Progenitor cell of endocrine pancreas (in vitro differentiated cells): ENCODE results near the gene TMEM51. TPM values are rescaled to one million over a fixed set of nuclear protein-coding genes. Genes with fewer than 3 reads are reported as not detected.
"Not testable (repeated sequence)": the region's sequence is repeated elsewhere in the genome, so short reads cannot be mapped to it uniquely, and the experiment has no call there.

Source experiments
- DNase-seq: peaks from one replicate; pipeline ENCODE4 v3.0.0; 2021; ENCODE audit warnings: low spot score; ENCODE audit not compliant: unreplicated experiment
- H3K27ac Mint-ChIP-seq: 2 replicates; pipeline ENCODE4 v1.8.0; 2021; ENCODE audit warnings: mild to moderate bottlenecking, moderate library complexity, mixed read lengths
- H3K27me3 Mint-ChIP-seq: 2 replicates; pipeline ENCODE4 v1.8.0; 2021; ENCODE audit warnings: mixed read lengths
- H3K36me3 Mint-ChIP-seq: 2 replicates; pipeline ENCODE4 v1.8.0; 2022; ENCODE audit warnings: mixed read lengths; ENCODE audit not compliant: insufficient read depth
- H3K4me1 Mint-ChIP-seq: 2 replicates; pipeline ENCODE4 v1.8.0; 2021; ENCODE audit warnings: low read depth, mixed read lengths
- H3K4me3 Mint-ChIP-seq: 2 replicates; pipeline ENCODE4 v1.8.0; 2021; ENCODE audit warnings: low read depth, mild to moderate bottlenecking, moderate library complexity, mixed read lengths
- H3K9me3 Mint-ChIP-seq: 2 replicates; pipeline ENCODE4 v1.8.0; 2021; ENCODE audit warnings: low read depth, mixed read lengths
- CTCF ChIP-seq: fragments of 200-600 bp; sonication (generic); IDR thresholded peaks from one replicate; pipeline ENCODE4 v1.5.0; 2021; ENCODE audit warnings: antibody characterized with exemption, mild to moderate bottlenecking; ENCODE audit not compliant: unreplicated experiment
- total RNA-seq: library from RNA; stranded (reverse); gene quantifications from 2 replicates; pipeline ENCODE4 v1.2.1, GENCODE V29; 2021

The TMEM51 gene
- total RNA-seq, 1 donor from 2014 or later, result 14.8 TPM

DNA sequence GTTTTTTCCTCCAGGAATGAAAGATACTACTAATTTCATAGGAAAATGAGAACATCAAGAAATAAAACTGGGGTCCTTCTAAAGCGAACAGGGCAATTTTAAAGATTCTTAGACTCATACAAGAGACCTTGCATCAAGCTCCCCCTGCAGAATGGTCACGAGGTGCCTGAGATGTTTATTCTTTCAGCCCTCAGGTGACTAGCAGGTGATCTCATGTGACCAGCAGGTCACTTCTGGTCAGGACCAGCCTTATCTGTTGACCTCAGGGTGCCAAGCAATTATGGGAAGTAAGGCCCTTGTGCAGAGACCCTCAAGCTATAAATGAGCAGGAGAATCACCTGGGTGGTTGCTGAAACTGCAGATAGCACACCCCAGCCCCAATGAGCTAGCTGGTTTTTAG, 20.6 kb upstream of the TMEM51 start:
- Mint-ChIP-seq H3K27me3 (no peaks in the 10 kb centered on the region), H3K9me3 (peaks cover 10% of the 10 kb centered on the region), H3K4me3 (no peak overlapping the region), H3K4me1 (peaks cover 10% of the 10 kb centered on the region), H3K27ac (no peak overlapping the region), H3K36me3 (no peaks in the 10 kb centered on the region)
- DNase-seq, result no peak
- no peak for TF ChIP-seq CTCF

DNA sequence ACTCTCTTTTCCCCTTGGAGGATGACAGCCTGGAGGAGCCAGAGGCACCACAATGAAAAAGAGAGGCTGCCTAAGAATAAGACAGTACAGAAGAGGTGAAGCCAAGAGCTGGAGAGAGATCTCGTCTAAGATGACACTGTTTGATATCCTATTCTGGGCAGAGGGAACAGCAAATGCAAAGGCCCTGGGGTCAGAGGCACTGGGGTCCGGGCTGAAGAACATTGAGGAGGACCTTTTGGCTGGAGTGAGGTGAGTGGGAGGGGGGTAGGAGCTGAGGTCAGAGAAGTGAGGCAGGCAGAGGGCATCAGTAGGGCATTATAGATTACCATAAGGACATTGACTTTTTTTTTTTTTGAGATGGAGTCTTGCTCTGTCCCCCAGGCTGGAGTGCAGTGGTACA, 19.3 kb upstream of the TMEM51 start:
- Mint-ChIP-seq H3K4me1 (peaks cover 12% of the 10 kb centered on the region), H3K9me3 (peaks cover 10% of the 10 kb centered on the region), H3K27ac (no peak overlapping the region), H3K27me3 (no peaks in the 10 kb centered on the region), H3K36me3 (no peaks in the 10 kb centered on the region), H3K4me3 (no peak overlapping the region)
- DNase-seq, result no peak
- TF ChIP-seq CTCF, result no peak

DNA sequence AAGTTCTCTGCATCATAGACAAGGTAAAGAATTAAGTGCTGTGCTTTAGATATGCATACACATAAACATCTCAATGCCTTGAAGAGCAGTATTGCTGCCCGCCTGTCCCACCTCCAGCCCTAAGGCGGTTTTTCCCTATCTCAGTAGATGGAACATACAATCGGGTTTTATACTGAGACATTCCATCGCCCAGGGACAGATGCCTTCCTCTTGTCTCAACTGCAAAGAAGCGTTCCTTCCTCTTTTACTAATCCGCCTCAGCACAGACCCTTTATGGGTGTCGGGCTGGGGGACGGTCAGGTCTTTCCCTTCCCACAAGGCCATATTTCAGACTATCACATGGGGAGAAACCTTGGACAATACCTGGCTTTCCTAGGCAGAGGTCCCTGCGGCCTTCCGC, 17.9 kb upstream of the TMEM51 start:
- H3K9me3 Mint-ChIP-seq, H3K36me3 Mint-ChIP-seq, DNase-seq, H3K4me3 Mint-ChIP-seq, H3K27me3 Mint-ChIP-seq: not testable (repeated sequence)
- peak overlapping the region; percentile 74 for H3K27ac Mint-ChIP-seq
- H3K4me1 Mint-ChIP-seq, result peaks cover 19% of the 10 kb centered on the region

DNA sequence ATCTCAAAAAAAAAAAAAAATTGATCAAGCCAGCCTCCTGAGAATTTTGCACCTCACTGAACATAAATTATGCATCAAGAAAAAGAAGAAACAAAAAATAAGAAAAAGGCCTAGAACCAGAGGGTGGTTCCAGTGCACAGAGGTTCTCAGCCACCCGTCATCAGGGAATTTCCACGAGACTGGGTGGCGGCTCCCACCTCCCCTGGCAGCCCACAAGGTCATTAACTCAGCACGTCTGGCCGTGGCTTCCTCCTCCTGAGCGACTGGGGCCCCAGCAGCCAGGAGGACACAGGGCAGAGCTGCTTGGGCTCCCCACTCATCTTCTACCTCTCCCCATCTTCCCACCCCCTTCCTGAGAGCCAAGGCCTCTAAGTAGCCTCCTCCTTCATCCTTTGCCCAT, 15.7 kb upstream of the TMEM51 start:
- no peak for TF ChIP-seq CTCF
- peaks cover 5% of the 10 kb centered on the region for H3K27me3 Mint-ChIP-seq
- no peaks in the 10 kb centered on the region for H3K36me3 Mint-ChIP-seq
- no peak overlapping the region for H3K27ac Mint-ChIP-seq
- H3K9me3 Mint-ChIP-seq, result no peaks in the 10 kb centered on the region
- H3K4me1 Mint-ChIP-seq, result peaks cover 17% of the 10 kb centered on the region
- H3K4me3 Mint-ChIP-seq, result no peak overlapping the region
- no peak for DNase-seq

DNA sequence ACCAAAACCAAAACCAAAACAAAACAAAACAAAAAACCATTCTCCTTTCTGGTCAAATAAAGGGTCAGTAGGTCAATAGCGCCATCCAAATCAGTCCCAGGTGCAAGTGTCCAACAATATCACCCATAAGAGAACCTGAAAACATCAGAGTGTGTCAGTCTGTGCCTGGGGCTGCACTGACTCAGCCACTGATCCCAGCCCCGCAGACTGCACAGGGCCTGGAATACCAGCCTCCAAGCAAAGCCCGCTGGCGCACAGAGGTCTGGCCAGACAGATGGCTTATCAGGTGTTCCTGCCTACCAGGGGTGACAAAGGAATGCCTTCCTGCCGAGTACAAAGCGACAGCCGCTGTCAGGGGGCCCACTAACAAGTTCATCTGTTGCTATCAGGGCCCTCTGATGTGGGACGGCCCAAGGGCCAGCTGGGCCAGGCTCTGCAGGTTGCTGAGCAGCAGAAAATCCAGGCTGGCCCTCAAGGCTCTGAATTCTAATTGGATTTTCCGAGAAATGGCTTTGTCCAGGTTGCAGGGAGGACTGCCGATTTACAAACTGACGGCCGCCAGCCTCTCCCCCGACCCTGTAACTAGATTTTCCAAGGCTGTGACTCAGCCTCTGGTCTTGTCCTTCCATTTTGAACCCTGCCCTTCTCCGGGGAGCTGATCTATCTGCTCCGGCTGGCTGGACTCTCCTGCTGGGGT, 13.7 kb upstream of the TMEM51 start:
- Mint-ChIP-seq H3K36me3 (no peaks in the 10 kb centered on the region), H3K27ac (peak overlapping the region; percentile 88), H3K27me3 (peaks cover 9% of the 10 kb centered on the region), H3K4me1 (peaks cover 13% of the 10 kb centered on the region), H3K9me3 (peaks cover 3% of the 10 kb centered on the region), H3K4me3 (no peak overlapping the region)
- peak; percentile 33 for DNase-seq
- no peak for TF ChIP-seq CTCF

DNA sequence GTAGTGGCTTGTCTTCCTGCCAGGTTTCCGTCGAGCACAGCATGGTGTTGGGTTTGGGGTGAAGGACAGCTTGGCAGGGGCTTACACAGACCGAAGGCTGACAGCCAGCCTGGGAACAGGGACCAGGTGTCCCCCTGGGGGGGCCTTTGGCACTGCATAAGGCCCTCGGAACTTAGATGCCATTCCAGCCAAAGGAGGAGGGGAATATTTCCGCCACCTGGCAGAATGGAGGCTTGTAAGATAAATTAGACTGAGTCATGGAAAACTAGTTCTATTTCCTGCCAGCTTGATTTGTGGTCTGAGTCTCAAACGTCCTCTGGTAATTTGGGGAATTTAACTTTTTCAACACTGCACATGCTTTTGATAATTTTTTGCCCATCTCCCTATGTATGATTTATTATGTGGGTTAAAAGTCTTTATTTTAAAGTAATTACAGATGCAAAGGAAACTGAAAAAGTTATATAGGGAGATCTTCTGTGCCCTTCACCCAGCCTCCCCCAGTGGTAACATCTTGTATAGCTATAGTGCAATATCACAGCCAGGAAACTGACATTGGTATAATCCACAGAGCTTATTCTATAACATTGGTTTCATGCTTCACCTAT, 11.5 kb upstream of the TMEM51 start:
- no peaks in the 10 kb centered on the region for H3K36me3 Mint-ChIP-seq
- H3K4me1 Mint-ChIP-seq, result peaks cover 9% of the 10 kb centered on the region
- TF ChIP-seq CTCF, result no peak
- DNase-seq, result no peak
- H3K4me3 Mint-ChIP-seq, result no peak overlapping the region
- H3K27me3 Mint-ChIP-seq, result peaks cover 17% of the 10 kb centered on the region
- no peak overlapping the region for H3K27ac Mint-ChIP-seq
- peaks cover 3% of the 10 kb centered on the region for H3K9me3 Mint-ChIP-seq
